H1 (cell line): ENCODE results near the gene EPN3. TPM values are rescaled to one million over a fixed set of nuclear protein-coding genes. Genes with fewer than 3 reads are reported as not detected.

ENCODE experiments used
- CTCF ChIP-seq, 3 experiments: IDR thresholded peaks; 1 replicate in 2 of 3; 2 replicates in 1 of 3; pipeline versions ENCODE4 v1.5.1 to v1.6.1; 2011; ENCODE audit warnings: low read length in 3 of 3, mild to moderate bottlenecking in 3 of 3, inconsistent platforms in 2 of 3, low read depth in 1 of 3, moderate library complexity in 1 of 3; ENCODE audit not compliant: insufficient read depth in 1 of 3; ENCODE audit errors: control extremely low read depth in 1 of 3
- JUND ChIP-seq: IDR thresholded peaks from 2 replicates; pipeline ENCODE4 v1.6.1; 2011; ENCODE audit warnings: mild to moderate bottlenecking, improper control_type of control experiment, low read length
- RBBP5 ChIP-seq: IDR thresholded peaks from 2 replicates; pipeline ENCODE4 v1.7.1; 2012; ENCODE audit warnings: low read depth, mild to moderate bottlenecking, inconsistent platforms, low read length, moderate library complexity, borderline replicate concordance
- SIN3A ChIP-seq, 2 experiments: IDR thresholded peaks in 1 of 2; conservative IDR thresholded peaks in 1 of 2; 2 replicates each; pipeline ENCODE4 v1.6.1; 2011 to 2012; ENCODE audit warnings: low read length in 2 of 2, improper control_type of control experiment in 1 of 2, low read depth in 1 of 2, mild to moderate bottlenecking in 1 of 2
- YY1 ChIP-seq: IDR thresholded peaks from 2 replicates; pipeline ENCODE4 v1.6.1; 2011; ENCODE audit warnings: low read depth, mild to moderate bottlenecking, low read length
- polyA plus RNA-seq, 7 experiments: library from polyadenylated mRNA; depleted of rRNA in 3 of 7; stranded (reverse) in 5 of 7; unstranded in 2 of 7; fragments of >200 nt in 5 of 7; fragments of 200-250 nt in 2 of 7; gene quantifications; 1 replicate in 5 of 7; 2 replicates in 1 of 7; 4 replicates in 1 of 7; pipeline versions ENCODE4 v1.2.1 to v1.2.3, GENCODE V29; 2011 to 2013; ENCODE audit warnings: missing spikeins in 2 of 7, mixed read lengths in 2 of 7
- total RNA-seq: library from RNA; stranded (reverse); fragmentation: NEBNext Ultra II Directional; extraction: Animal tissue kit (Norgen Biotek cat#: 25700); gene quantifications from 2 replicates; pipeline ENCODE4 v1.2.1, GENCODE V29; 2021

EPN3 gene
- total and polyA plus RNA-seq, 2 of the 8 experiments (the other 6 are each of a cell fraction or from before 2014, with no cell fraction given) = 6.7 to 7.9 TPM

- TF ChIP-seq YY1 = no peak
- no peak for TF ChIP-seq RBBP5
- no peak for TF ChIP-seq CTCF (IDR thresholded peaks at IDR 0.05; ENCODE audit: control extremely low read depth in 1 of 3, insufficient read depth in 1 of 3, low read depth in 1 of 3, low read length in 3 of 3)
- TF ChIP-seq SIN3A (conservative IDR thresholded peaks at IDR 0.05 in 1 of 2, IDR thresholded peaks at IDR 0.05 in 1 of 2; ENCODE audit: low read depth in 1 of 2, low read length in 2 of 2) = no peak
- TF ChIP-seq JUND = no peak
Observed at GRCh38 chr17:50499721-50500120, 32.8 kb upstream of the EPN3 start (continued).
